Sigmoid colon (tissue), 7 donors: ENCODE data around the gene GDF10. TPM values are rescaled to one million over a fixed set of nuclear protein-coding genes. Genes with fewer than 3 reads are reported as not detected.

Experiments
- DNase-seq: peaks from one replicate; pipeline ENCODE4 v3.0.0-alpha.2; 2019
- H3K27ac ChIP-seq, 4 donors: fragments of 200-600 bp; sonication (generic); one replicate each; pipeline ENCODE4 v1.5.1; 2016 to 2019; ENCODE audit warnings: mild to moderate bottlenecking in 1 of 4
- H3K27me3 ChIP-seq, 3 donors: fragments of 200-600 bp; sonication (generic); one replicate each; pipeline ENCODE4 v1.5.1; 2019; ENCODE audit warnings: mild to moderate bottlenecking in 1 of 3
- H3K36me3 ChIP-seq, 4 donors: fragments of 200-600 bp; sonication (generic); one replicate each; pipeline ENCODE4 v1.5.1; 2016 to 2019
- H3K4me1 ChIP-seq, 4 donors: fragments of 200-600 bp; sonication (generic); one replicate each; pipeline ENCODE4 v1.5.1; 2017 to 2019
- H3K4me3 ChIP-seq, 4 donors: fragments of 200-600 bp; sonication (generic); one replicate each; pipeline ENCODE4 v1.5.1; 2017 to 2019; ENCODE audit warnings: mild to moderate bottlenecking in 2 of 4, moderate library complexity in 1 of 4
- H3K9me3 ChIP-seq, 4 donors: fragments of 200-600 bp in 3 of 4; sonication (generic) in 3 of 4; one replicate each; pipeline versions ENCODE4 v1.5.1 to v1.6.1; 2013 to 2019
- CTCF ChIP-seq, 4 experiments: fragments of 450-650 bp in 3 of 4; fragments of 200-600 bp in 1 of 4; IDR thresholded peaks; one replicate each; pipeline ENCODE4 v1.5.1; 2016 to 2019; ENCODE audit warnings: antibody characterized with exemption in 4 of 4, mild to moderate bottlenecking in 3 of 4, moderate library complexity in 2 of 4
- EP300 ChIP-seq, 4 donors: sonication (generic); formaldehyde crosslinking; IDR thresholded peaks; one replicate each; pipeline ENCODE4 v1.6.1; 2017; ENCODE audit warnings: antibody characterized with exemption in 4 of 4
- POLR2A ChIP-seq, 2 donors: fragments of 450-650 bp; IDR thresholded peaks; one replicate each; pipeline ENCODE4 v1.6.1; 2016; ENCODE audit warnings: antibody characterized with exemption in 2 of 2, mild to moderate bottlenecking in 2 of 2, moderate library complexity in 2 of 2
- POLR2AphosphoS5 ChIP-seq, 4 donors: sonication (generic); formaldehyde crosslinking; IDR thresholded peaks; one replicate each; pipeline ENCODE4 v1.6.1; 2017; ENCODE audit warnings: antibody characterized with exemption in 4 of 4
- WGBS, 2 donors: extraction: QIAGEN DNeasy Blood & Tissue Kit; methylation state at CpG; one replicate each; pipeline ENCODE4 v1.1.7; 2013; 5-methylcytosine and 5-hydroxymethylcytosine counted together
- intact Hi-C: fragments of 100-400 bp; cut with DNase I; formaldehyde crosslinking; loops from one replicate; pipeline ENCODE4 v1.15.1; 2023
- polyA plus RNA-seq, 3 donors: library from polyadenylated mRNA; stranded (reverse); fragments of 200-250 nt; gene quantifications; one replicate each; pipeline ENCODE4 v1.2.3, GENCODE V29; 2013
- total RNA-seq, 4 donors: library from RNA; depleted of rRNA; stranded (reverse); fragments of >200 nt; gene quantifications; one replicate each; pipeline ENCODE4 v1.1.0, GENCODE V29; 2016
- donor health status: healthy with polysubstance abuse.
- donor health status: Bipolar disorder and iron deficiency.
- donor health status: healthy.

The GDF10 gene
- total and polyA plus RNA-seq, 7 donors, result 0.67 to 11.9 (median 4.4) TPM; not detected in 2

GRCh38 chr10:47351899-47352815, 52.2 kb downstream of the GDF10 start:
- no peaks in the 10 kb centered on the region for H3K9me3 ChIP-seq
- TF ChIP-seq CTCF (IDR thresholded peaks at IDR 0.05) (no peak), POLR2A (IDR thresholded peaks at IDR 0.05) (no peak), EP300 (IDR thresholded peaks at IDR 0.05) (no peak), POLR2AphosphoS5 (IDR thresholded peaks at IDR 0.05) (no peak)
- 83 to 85% methylated on average over 14 of the region's 14 CpGs for WGBS, 2 donors
- H3K4me1 ChIP-seq, result no peaks in the 10 kb centered on the region
- H3K36me3 ChIP-seq, result no peaks in the 10 kb centered on the region
- intact Hi-C loops, result no loop called here
- no peaks in the 10 kb centered on the region for H3K27me3 ChIP-seq
- H3K4me3 ChIP-seq, result no peak overlapping the region
- no peak overlapping the region for H3K27ac ChIP-seq
- DNase-seq, result no peak

GRCh38 chr10:47353351-47353750, 53.4 kb downstream of the GDF10 start:
- no peak for TF ChIP-seq EP300 (IDR thresholded peaks at IDR 0.05)
- TF ChIP-seq POLR2A (IDR thresholded peaks at IDR 0.05), result no peak
- TF ChIP-seq CTCF (IDR thresholded peaks at IDR 0.05), result no peak
- TF ChIP-seq POLR2AphosphoS5 (IDR thresholded peaks at IDR 0.05), result no peak
- Histone ChIP-seq H3K9me3 (no peaks in the 10 kb centered on the region), H3K4me3 (no peak overlapping the region), H3K36me3 (no peaks in the 10 kb centered on the region), H3K27me3 (no peaks in the 10 kb centered on the region), H3K4me1 (no peaks in the 10 kb centered on the region), H3K27ac (no peak overlapping the region)
- no peak for DNase-seq
- intact Hi-C loops, result no loop called here
- 93 to 96% methylated on average over 6 of the region's 6 CpGs for WGBS, 2 donors

- Histone ChIP-seq H3K9me3 (no peaks in the 10 kb centered on the region), H3K27ac (no peak overlapping the region), H3K36me3 (no peaks in the 10 kb centered on the region), H3K4me1 (no peaks in the 10 kb centered on the region), H3K4me3 (no peak overlapping the region), H3K27me3 (no peaks in the 10 kb centered on the region)
- DNase-seq, result no peak
- no peak for TF ChIP-seq POLR2AphosphoS5 (IDR thresholded peaks at IDR 0.05)
- TF ChIP-seq POLR2A (IDR thresholded peaks at IDR 0.05), result no peak
- no peak for TF ChIP-seq CTCF (IDR thresholded peaks at IDR 0.05)
- TF ChIP-seq EP300 (IDR thresholded peaks at IDR 0.05), result no peak
- intact Hi-C loops, result no loop called here
- WGBS, 2 donors, result 82 to 85% methylated on average over 4 of the region's 4 CpGs
Measured at GRCh38 chr10:47354165-47354564, 54.2 kb downstream of the GDF10 start.

GRCh38 chr10:47354900-47355299, 54.9 kb downstream of the GDF10 start:
- Histone ChIP-seq H3K9me3 (no peaks in the 10 kb centered on the region), H3K4me3 (no peak overlapping the region), H3K27ac (no peak overlapping the region), H3K27me3 (no peaks in the 10 kb centered on the region), H3K4me1 (no peaks in the 10 kb centered on the region), H3K36me3 (no peaks in the 10 kb centered on the region)
- WGBS, 2 donors, result 73 to 82% methylated on average over 1 of the region's 1 CpG
- intact Hi-C loops, result no loop called here
- TF ChIP-seq POLR2A (IDR thresholded peaks at IDR 0.05) (no peak), POLR2AphosphoS5 (IDR thresholded peaks at IDR 0.05) (no peak), EP300 (IDR thresholded peaks at IDR 0.05) (no peak), CTCF (IDR thresholded peaks at IDR 0.05) (no peak)
- DNase-seq, result no peak
